ENCODE results near the gene CEP295NL.

- TF ChIP-seq CTCF (IDR thresholded peaks at IDR 0.05; ENCODE audit: low read depth, low read length) (no peak), EZH2phosphoT487 (IDR thresholded peaks at IDR 0.05; ENCODE audit: low read depth) (no peak)
These were observed 44.0 kb downstream of the CEP295NL start for GRCh38 chr17:78859051-78859450.
